ENCODE results near the gene LCLAT1.

LCLAT1 gene

DNA sequence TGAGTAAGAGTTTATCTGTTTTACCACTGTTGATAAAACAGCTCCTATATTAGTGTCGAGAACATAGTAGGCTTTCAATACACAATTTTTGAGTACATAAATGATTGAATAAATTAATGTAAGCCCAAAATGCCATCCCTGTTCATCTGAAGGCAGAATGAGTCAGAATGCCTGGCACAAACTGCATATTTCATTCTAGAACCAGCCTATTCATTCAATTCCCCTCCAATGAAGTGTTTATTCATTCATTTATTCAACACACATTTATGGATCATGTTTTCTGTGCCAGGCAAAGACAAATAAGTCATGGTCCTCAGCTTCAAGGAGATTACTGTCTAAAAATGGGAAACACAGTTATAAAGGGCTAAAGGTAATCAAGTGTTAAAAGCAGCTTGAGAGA lies 22.8 kb upstream of the LCLAT1 start:
- TF ChIP-seq, protein P1, sequence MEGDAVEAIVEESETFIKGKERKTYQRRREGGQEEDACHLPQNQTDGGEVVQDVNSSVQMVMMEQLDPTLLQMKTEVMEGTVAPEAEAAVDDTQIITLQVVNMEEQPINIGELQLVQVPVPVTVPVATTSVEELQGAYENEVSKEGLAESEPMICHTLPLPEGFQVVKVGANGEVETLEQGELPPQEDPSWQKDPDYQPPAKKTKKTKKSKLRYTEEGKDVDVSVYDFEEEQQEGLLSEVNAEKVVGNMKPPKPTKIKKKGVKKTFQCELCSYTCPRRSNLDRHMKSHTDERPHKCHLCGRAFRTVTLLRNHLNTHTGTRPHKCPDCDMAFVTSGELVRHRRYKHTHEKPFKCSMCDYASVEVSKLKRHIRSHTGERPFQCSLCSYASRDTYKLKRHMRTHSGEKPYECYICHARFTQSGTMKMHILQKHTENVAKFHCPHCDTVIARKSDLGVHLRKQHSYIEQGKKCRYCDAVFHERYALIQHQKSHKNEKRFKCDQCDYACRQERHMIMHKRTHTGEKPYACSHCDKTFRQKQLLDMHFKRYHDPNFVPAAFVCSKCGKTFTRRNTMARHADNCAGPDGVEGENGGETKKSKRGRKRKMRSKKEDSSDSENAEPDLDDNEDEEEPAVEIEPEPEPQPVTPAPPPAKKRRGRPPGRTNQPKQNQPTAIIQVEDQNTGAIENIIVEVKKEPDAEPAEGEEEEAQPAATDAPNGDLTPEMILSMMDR (conservative IDR thresholded peaks at IDR 0.05; ENCODE audit: low read depth, low read length), result no peak
- no peak overlapping the region for H3K4me3 ChIP-seq (ENCODE audit: low read length)
- no peak for DNase-seq (ENCODE audit: low read depth)

DNA sequence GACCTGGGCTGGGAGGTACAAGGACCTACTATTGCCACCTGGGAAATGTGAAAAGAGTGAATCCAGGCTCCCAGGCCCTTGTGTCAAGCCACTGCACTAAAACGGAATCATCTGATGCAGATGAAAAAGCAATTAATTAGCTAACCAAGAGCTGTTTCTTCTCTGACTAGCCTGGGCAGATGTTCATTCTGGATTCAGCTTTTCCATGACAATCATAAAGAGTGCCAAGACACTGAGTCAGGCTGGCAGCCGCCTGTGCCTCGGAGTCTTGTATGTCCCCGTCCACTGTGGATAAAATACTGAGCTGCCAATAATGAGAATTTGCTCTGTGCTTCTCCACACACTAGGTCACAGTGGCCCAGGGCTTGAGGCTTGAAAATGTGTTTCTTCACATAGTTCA lies 21.7 kb upstream of the LCLAT1 start:
- no peak overlapping the region for H3K4me3 ChIP-seq (ENCODE audit: low read length)
- DNase-seq (ENCODE audit: low read depth), result no peak

GRCh38 chr2:30427606-30428347 lies 19.3 kb upstream of the LCLAT1 start:
- TF ChIP-seq, protein P1 (conservative IDR thresholded peaks at IDR 0.05; ENCODE audit: low read depth, low read length), result no peak
- no peak for DNase-seq (ENCODE audit: low read depth)
- no peak overlapping the region for H3K4me3 ChIP-seq (ENCODE audit: low read length)

More for the DNA sequence above, 21.7 kb upstream of the LCLAT1 start:
- TF ChIP-seq, protein P1 (conservative IDR thresholded peaks at IDR 0.05; ENCODE audit: low read depth, low read length), result no peak

DNA sequence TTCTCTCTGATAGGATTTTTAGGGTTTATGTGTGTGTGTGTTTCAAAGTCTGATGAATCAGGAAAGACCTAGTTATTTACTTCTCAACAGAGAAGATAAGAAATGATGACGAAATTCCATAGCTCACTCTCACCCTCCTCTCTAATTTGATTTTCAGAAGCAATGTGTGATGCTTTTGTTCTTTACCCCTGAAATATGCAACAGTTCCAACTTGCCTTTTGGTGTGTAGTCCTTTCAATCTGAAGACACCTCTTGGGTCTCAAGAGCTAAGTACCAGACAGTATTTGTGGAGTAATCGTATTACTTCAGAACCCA lies 18.7 kb upstream of the LCLAT1 start:
- no peak for DNase-seq (ENCODE audit: low read depth)
- H3K4me3 ChIP-seq (ENCODE audit: low read length), result no peak overlapping the region
- TF ChIP-seq, protein P1 (conservative IDR thresholded peaks at IDR 0.05; ENCODE audit: low read depth, low read length), result no peak

DNA sequence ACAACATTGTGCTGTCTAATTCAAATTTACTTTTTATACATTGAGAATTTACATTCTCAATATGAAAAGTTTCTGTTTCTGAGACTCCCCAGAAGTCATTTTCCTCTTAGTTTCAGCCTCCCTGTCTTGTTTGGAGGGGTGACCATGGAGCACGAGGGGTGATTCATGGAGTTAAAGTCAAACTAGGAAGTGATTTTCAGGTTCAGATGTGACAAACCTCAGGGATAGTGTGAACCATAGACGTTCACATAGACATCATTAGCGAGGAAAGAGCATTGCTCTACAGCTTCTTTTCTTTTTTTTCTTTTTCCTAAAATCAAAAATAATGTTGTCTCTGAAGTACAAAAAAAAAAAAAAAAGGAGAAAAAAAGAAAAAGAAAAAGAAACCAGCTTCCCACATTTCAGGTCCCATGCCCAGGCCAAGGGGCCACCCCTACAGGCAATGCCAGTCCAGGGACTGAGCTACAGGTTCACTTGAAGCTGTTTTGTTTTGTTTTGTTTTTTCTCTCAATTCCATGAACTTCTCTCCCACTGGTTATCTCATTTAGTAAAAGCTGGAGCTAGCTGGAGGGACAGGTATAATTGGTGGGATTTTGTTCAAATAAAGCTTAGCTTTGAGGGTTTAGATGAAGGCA lies 18.1 kb upstream of the LCLAT1 start:
- H3K4me3 ChIP-seq (ENCODE audit: low read length), result no peak overlapping the region
- DNase-seq (ENCODE audit: low read depth), result no peak
- TF ChIP-seq, protein P1 (conservative IDR thresholded peaks at IDR 0.05; ENCODE audit: low read depth, low read length), result no peak

- TF ChIP-seq, protein P1 (conservative IDR thresholded peaks at IDR 0.05; ENCODE audit: low read depth, low read length), result no peak
- H3K4me3 ChIP-seq (ENCODE audit: low read length), result no peak overlapping the region
- no peak for DNase-seq (ENCODE audit: low read depth)
Measured at GRCh38 chr2:30433541-30434299, 13.3 kb upstream of the LCLAT1 start.

Measured in retinal pigment epithelial cell (primary cell).